ENCODE measurements around the gene GRIN3A. TPM values are rescaled to one million over a fixed set of nuclear protein-coding genes. Genes with fewer than 3 reads are reported as not detected.
A peak's percentile ranks its signal among the peaks of the same experiment; 100 is the strongest.

Gene GRIN3A
- polyA plus RNA-seq, 4 donors = 1.6 to 28.0 (median 2.8) TPM

DNA sequence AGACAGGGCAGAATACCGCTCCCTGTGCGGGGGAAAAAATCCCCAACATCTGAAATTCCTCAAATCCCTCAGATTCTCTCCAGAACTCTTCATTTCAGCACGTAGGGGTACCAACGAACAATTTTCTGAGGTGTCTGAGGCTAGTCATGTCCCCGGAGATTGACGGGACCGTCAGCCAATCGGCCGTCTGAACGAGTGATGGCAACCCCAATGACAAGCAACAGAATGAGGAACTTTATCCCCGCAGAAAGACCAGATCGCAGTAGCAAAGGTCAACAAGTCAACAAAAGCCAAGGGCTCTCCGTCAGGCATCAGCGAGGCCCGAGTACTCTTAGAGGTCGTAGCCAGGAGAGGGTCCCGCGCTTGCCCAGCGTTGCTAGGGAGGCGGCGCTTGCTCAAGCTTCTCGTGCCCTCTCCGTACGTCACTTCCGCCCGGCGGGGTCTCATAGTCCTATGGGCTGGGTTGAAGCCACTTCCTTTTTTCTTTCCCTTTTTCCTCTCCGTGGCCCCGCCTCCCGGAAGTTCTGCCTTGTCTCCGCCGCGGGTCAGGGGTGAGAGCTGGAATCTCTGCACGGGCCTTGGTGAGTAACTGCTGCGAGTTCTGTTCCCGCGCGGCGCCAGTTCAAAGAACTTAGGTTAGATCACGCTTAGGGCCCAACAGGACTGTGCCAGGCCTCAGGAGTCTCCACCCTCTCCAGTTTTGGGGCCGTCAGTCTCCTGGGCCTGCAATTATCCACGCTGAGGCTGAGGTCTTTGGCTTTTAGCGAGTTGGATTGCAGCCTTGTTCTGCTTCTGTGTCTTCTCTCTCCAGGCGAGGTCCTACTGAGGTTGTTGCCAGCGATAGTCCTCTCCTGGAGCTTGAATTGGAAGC lies 204.9 kb downstream of the GRIN3A start, which contains the start of gene RNF20:
RNF20 (plus strand) TSS at position 520 of the 871 bp plus-strand sequence. CDS start 1,571 bp downstream, outside the sequence.
- peak; percentile 99 for DNase-seq (ENCODE audit: low read depth in 4 of 4, low spot score in 3 of 4)

DNA sequence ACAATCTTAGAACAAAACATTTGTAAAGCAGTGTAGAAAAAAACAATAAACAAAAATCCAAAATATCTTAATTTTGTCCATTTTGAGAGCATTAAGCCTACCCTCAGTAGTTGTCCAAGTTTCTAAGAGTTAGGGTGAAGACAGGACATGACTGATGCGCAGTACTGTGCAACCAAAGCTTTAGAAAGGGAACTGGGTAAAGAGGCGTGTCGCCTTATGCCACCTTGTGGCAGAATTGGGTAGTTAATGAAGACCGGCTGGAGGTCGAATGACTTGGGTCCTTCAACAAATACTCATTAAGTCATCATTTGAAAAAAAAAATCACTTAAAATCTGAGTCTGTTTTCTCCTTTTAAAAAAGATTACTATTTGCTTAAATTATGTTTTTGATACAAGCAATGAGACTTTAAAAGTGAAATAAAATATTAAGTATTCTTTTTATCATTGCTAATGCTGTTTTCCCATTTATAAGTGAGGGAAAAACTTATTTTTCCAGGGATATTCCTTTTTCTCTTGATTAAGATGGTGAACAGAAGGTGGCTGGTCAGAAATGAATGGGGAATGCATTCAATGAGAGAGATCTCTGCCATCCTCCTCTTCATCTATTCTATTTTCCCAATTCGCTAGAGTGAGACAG lies 208.3 kb downstream of the GRIN3A start:
- peak in 3 of 4 donors; percentile 22 to 40 (median 39) for DNase-seq (ENCODE audit: low read depth in 4 of 4, low spot score in 3 of 4)

DNA sequence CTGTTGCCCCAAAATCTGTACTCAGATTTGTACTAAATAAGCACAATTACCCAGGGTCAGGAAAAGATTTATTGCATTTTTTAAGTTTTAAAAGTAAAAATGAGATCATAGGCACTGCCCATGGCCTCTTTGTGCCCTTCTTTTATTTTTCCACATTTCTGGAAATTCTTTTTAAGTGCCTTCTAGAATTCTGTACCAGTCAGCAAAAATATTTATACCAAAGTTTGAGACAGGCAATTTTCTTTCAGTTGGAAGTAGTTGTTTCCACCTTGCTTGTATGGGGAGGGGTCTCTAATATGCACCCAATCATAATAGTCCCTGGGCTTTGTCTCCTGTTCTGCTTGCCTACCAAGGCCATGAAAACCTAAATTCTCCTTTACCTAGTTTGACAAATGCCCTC lies 210.4 kb downstream of the GRIN3A start:
- no peak for DNase-seq (ENCODE audit: low read depth in 4 of 4, low spot score in 3 of 4)

DNA sequence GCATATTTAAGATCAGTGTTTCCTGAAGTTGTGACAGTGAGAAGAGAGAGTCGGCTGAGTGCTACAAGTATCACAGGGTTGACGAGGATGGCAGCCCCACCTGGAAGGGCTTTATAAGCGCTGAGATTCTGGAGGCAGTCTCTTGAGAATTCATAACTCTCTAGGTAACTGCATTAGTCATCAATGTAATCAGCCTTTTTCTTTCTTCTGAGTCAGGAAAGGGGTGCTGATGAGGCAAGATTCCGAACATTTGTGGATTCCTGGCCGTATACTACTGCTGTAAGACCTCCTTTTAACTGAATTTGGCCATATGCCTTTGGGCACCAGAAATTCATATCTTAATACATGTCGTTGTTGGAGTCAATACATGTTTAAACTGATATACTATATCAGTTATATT lies 211.4 kb downstream of the GRIN3A start:
- DNase-seq (ENCODE audit: low read depth in 4 of 4, low spot score in 3 of 4) = no peak

DNA sequence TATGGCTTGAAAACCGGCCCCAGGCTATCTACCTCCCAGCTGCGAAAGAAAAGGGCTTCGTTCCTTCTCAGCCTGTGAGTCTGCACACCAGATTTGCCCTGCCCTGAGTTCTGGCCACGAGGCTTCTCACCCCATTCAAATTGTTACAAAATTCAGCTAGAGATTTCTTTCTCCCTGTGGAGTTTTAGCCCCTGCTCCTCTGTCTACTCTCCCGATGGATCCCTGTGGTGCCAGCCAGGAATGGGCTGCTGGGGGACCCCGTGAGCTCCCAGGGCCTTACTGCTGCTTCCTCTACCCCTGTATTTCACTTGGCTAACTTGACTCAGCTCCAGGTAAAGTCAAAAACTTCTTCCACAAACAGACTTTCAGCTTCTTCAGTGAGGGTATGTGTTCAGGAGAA lies 214.1 kb downstream of the GRIN3A start:
- DNase-seq (ENCODE audit: low read depth in 4 of 4, low spot score in 3 of 4) = no peak

Other genes with a start within 250 kb of the GRIN3A start
- 10 to 100 TPM; 55.7 to 70.4 (median 62.6) TPM for gene RNF20, start 204.8 kb downstream of the GRIN3A start, polyA plus RNA-seq (ENCODE audit: insufficient read length in 4 of 4)
- gene PPP3R2, start 143.7 kb downstream of the GRIN3A start, polyA plus RNA-seq (ENCODE audit: insufficient read length in 4 of 4) = under 1 TPM; 0.04 to 0.17 (median 0.08) TPM

All from left renal pelvis (tissue), 4 donors.